HepG2 (cell line): ENCODE data around the gene ANXA9. TPM values are rescaled to one million over a fixed set of nuclear protein-coding genes. Genes with fewer than 3 reads are reported as not detected.

Experiments used
- ADNP ChIP-seq: sonication (generic); formaldehyde crosslinking; IDR thresholded peaks from 2 replicates; pipeline ENCODE4 v1.4.0; 2020; ENCODE audit warnings: missing genetic modification reagents
- CBX1 ChIP-seq: IDR thresholded peaks from one replicate; pipeline ENCODE4 v1.6.1; 2016; ENCODE audit warnings: antibody characterized with exemption, low read depth
- MXD1 ChIP-seq: sonication (generic); formaldehyde crosslinking; IDR thresholded peaks from 2 replicates; pipeline ENCODE4 v1.4.0; 2020; ENCODE audit warnings: mild to moderate bottlenecking, missing genetic modification reagents
- ZBTB25 ChIP-seq: IDR thresholded peaks from 2 replicates; pipeline ENCODE4 v1.6.1; 2018; ENCODE audit warnings: missing genetic modification reagents
- ZEB1 ChIP-seq: IDR thresholded peaks from 2 replicates; pipeline ENCODE4 v1.6.1; 2012; ENCODE audit warnings: mild to moderate bottlenecking, low read depth, inconsistent platforms; ENCODE audit not compliant: insufficient replicate concordance
- ZNF407 ChIP-seq: sonication (generic); formaldehyde crosslinking; IDR thresholded peaks from one replicate; pipeline ENCODE4 v1.5.1; 2020; ENCODE audit warnings: mild to moderate bottlenecking, missing genetic modification reagents; ENCODE audit errors: not compliant biosample characterization
- ZNF569 ChIP-seq: sonication (generic); formaldehyde crosslinking; IDR thresholded peaks from 2 replicates; pipeline ENCODE4 v1.5.0; 2020; ENCODE audit warnings: mild to moderate bottlenecking, missing genetic modification reagents, moderate library complexity, borderline replicate concordance
- polyA plus RNA-seq, 8 experiments: library from polyadenylated mRNA; depleted of rRNA in 3 of 8; stranded (reverse) in 7 of 8; unstranded in 1 of 8; fragments of >200 nt; fragmentation: Illumina TruSeq in 4 of 8; extraction: Trizol in 4 of 8; gene quantifications; 2 replicates each; pipeline versions ENCODE4 v1.2.1 to v1.2.3, GENCODE V29; 2011 to 2016; ENCODE audit warnings: low read depth in 4 of 8, missing spikeins in 1 of 8, mixed read lengths in 1 of 8; ENCODE audit not compliant: insufficient read depth in 1 of 8
- total RNA-seq, 5 experiments: library from RNA; depleted of rRNA; stranded (reverse); fragments of >200 nt; fragmentation: Illumina TruSeq; extraction: Trizol; gene quantifications; 2 replicates each; pipeline ENCODE4 v1.2.3, GENCODE V29; 2016; ENCODE audit warnings: low read depth in 1 of 5
- TF ChIP-seq, protein P1 (sequence below): sonication (generic); formaldehyde crosslinking; IDR thresholded peaks from 2 replicates; pipeline ENCODE4 v1.4.0; 2020; ENCODE audit warnings: missing genetic modification reagents
- TF ChIP-seq, protein P2 (sequence below): sonication (generic); formaldehyde crosslinking; IDR thresholded peaks from 2 replicates; pipeline ENCODE4 v1.4.0; 2020; ENCODE audit warnings: missing genetic modification reagents, mild to moderate bottlenecking, borderline replicate concordance
- TF ChIP-seq, protein P3 (sequence below): sonication (generic); formaldehyde crosslinking; IDR thresholded peaks from 2 replicates; pipeline ENCODE4 v1.4.0; 2020; ENCODE audit warnings: missing genetic modification reagents

Gene ANXA9
- total and polyA plus RNA-seq, 2 of the 13 experiments (the other 11 are each of a cell fraction or from before 2014, with no cell fraction given): 13.3 to 23.9 TPM

DNA sequence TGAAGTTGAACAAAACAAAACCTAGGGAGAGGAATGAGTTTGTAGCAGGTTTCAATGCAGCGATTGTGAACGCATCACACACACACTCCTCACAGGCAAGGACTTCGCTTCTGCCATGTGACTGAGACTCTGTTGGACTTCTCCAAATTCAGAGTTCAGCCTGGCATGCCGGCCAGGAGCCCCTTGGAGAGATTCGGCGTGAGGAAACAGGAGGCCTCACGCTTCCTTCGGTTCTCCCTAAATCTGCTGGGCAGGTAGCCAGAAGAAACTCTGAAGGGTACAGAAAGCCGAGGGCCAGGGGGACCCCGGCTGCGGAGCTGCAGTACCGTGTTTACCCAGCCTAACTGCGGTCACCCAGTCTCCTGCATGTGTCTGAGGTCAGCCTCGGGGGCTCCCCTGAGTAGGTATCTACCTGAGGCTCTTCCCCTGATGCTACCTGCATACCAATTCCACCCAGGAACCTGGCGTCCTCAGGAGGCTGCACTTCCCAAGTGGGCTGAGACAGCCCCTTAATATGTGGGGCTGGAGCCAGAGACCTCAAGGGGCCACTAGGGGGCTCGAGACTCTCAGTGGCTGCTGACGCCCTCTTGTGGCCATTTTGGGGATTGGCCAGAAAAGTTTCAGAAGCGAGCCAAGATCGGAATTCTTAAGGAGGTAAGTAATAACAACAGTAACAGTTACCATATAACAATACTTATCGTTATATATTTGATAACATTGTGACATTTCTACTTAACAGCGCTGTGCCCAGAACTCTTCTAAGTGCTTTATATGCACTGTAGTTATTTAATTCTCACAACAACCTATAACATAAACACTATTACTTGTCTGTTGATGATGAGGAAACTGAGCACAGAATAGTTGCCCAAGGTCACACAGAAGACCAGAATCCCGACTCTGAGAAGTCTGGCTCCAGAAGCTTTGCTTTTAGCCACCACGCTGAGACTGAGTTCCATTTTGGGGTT, 2.7 kb upstream of the ANXA9 start (continued):
- TF ChIP-seq ZBTB25 (CRISPR knock-in tag): 0 out of 2 replicates have a peak, but pooled peaks have one; percentile 68
- TF ChIP-seq, protein P1, sequence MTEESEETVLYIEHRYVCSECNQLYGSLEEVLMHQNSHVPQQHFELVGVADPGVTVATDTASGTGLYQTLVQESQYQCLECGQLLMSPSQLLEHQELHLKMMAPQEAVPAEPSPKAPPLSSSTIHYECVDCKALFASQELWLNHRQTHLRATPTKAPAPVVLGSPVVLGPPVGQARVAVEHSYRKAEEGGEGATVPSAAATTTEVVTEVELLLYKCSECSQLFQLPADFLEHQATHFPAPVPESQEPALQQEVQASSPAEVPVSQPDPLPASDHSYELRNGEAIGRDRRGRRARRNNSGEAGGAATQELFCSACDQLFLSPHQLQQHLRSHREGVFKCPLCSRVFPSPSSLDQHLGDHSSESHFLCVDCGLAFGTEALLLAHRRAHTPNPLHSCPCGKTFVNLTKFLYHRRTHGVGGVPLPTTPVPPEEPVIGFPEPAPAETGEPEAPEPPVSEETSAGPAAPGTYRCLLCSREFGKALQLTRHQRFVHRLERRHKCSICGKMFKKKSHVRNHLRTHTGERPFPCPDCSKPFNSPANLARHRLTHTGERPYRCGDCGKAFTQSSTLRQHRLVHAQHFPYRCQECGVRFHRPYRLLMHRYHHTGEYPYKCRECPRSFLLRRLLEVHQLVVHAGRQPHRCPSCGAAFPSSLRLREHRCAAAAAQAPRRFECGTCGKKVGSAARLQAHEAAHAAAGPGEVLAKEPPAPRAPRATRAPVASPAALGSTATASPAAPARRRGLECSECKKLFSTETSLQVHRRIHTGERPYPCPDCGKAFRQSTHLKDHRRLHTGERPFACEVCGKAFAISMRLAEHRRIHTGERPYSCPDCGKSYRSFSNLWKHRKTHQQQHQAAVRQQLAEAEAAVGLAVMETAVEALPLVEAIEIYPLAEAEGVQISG (CRISPR knock-in tag): peak; percentile 58; the same call in 1 of the 2 replicates
- TF ChIP-seq, protein P2, sequence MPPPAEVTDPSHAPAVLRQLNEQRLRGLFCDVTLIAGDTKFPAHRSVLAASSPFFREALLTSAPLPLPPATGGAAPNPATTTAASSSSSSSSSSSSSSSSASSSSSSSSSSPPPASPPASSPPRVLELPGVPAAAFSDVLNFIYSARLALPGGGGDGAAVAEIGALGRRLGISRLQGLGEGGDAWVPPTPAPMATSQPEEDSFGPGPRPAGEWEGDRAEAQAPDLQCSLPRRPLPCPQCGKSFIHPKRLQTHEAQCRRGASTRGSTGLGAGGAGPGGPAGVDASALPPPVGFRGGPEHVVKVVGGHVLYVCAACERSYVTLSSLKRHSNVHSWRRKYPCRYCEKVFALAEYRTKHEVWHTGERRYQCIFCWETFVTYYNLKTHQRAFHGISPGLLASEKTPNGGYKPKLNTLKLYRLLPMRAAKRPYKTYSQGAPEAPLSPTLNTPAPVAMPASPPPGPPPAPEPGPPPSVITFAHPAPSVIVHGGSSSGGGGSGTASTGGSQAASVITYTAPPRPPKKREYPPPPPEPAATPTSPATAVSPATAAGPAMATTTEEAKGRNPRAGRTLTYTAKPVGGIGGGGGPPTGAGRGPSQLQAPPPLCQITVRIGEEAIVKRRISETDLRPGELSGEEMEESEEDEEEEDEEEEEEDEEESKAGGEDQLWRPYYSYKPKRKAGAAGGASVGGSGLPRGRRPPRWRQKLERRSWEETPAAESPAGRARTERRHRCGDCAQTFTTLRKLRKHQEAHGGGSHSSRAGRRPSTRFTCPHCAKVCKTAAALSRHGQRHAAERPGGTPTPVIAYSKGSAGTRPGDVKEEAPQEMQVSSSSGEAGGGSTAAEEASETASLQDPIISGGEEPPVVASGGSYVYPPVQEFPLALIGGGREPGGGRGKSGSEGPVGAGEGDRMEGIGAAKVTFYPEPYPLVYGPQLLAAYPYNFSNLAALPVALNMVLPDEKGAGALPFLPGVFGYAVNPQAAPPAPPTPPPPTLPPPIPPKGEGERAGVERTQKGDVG (CRISPR knock-in tag): no peak
- TF ChIP-seq MXD1 (CRISPR knock-in tag): 0 out of 2 replicates have a peak, but pooled peaks have one; percentile 31
- TF ChIP-seq ADNP (CRISPR knock-in tag): no peak
- TF ChIP-seq CBX1: no peak
- peak; percentile 64 for TF ChIP-seq ZEB1
- TF ChIP-seq, protein P3, sequence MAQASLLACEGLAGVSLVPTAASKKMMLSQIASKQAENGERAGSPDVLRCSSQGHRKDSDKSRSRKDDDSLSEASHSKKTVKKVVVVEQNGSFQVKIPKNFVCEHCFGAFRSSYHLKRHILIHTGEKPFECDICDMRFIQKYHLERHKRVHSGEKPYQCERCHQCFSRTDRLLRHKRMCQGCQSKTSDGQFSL (CRISPR knock-in tag): no peak
- TF ChIP-seq ZNF569: no peak
- TF ChIP-seq ZNF407 (CRISPR knock-in tag): peak; percentile 44
